Measurements from ENCODE around the gene NOMO2.
"Not testable (repeated sequence)": the region's sequence is repeated elsewhere in the genome, so short reads cannot be mapped to it uniquely, and the experiment has no call there.

- not testable (repeated sequence) for TF ChIP-seq CTCF (optimal IDR thresholded peaks at IDR 0.05 in 1 of 3, IDR thresholded peaks at IDR 0.05 in 1 of 3, conservative IDR thresholded peaks at IDR 0.05 in 1 of 3; ENCODE audit: extremely low read depth in 1 of 3, insufficient read depth in 2 of 3, low read length in 3 of 3); EZH2 (IDR thresholded peaks at IDR 0.05; ENCODE audit: low read length)
Observed at GRCh38 chr16:18401159-18401558, 160.7 kb downstream of the NOMO2 start.
